CD4-positive, alpha-beta T cell treated with Interferon alpha-2 for 1 hour (primary cell): ENCODE data around the gene PDE1A.

Source experiments
- DNase-seq, 2 donors: peaks; one replicate each; pipeline ENCODE4 v3.0.0-alpha.2; 2020 to 2022

PDE1A gene

GRCh38 chr2:182115258-182115657 is 311.6 kb downstream of the PDE1A start:
- no peak for DNase-seq

- DNase-seq: no peak
Measured at GRCh38 chr2:182113334-182113733, 313.5 kb downstream of the PDE1A start.

- no peak for DNase-seq
Measured at GRCh38 chr2:182110347-182110746, 316.5 kb downstream of the PDE1A start.

- DNase-seq: no peak
Measured at GRCh38 chr2:182103526-182103925, 323.3 kb downstream of the PDE1A start.

GRCh38 chr2:182101263-182101662 is 325.6 kb downstream of the PDE1A start:
- no peak for DNase-seq

- no peak for DNase-seq
Measured at GRCh38 chr2:182098648-182099047, 328.2 kb downstream of the PDE1A start.

- no peak for DNase-seq
Measured at GRCh38 chr2:182097571-182098164, 329.2 kb downstream of the PDE1A start.

GRCh38 chr2:182090486-182090885 is 336.4 kb downstream of the PDE1A start:
- DNase-seq: no peak
